BLaER1 treated with 17β-estradiol and CSF1 and Interleukin-3, amounts not matched to agents 10 nM and 100 nM (cell line): ENCODE measurements around the gene TP53BP1.
A peak's percentile ranks its signal among the peaks of the same experiment; 100 is the strongest.

ENCODE experiments used
- H3K27ac ChIP-seq, 11 experiments: shearing (Covaris generic); formaldehyde crosslinking; 2 replicates each; pipeline ENCODE4 v1.8.1; 2022
- H3K27me3 ChIP-seq, 11 experiments: shearing (Covaris generic); formaldehyde crosslinking; 2 replicates each; pipeline ENCODE4 v1.8.1; 2022
- H3K36me3 ChIP-seq, 11 experiments: shearing (Covaris generic); formaldehyde crosslinking; 2 replicates each; pipeline ENCODE4 v1.8.1; 2022
- H3K4me1 ChIP-seq, 10 experiments: shearing (Covaris generic); formaldehyde crosslinking; 2 replicates each; pipeline ENCODE4 v1.8.1; 2022
- H3K4me2 ChIP-seq, 11 experiments: shearing (Covaris generic); formaldehyde crosslinking; 2 replicates each; pipeline ENCODE4 v1.8.1; 2022
- H3K4me3 ChIP-seq, 10 experiments: shearing (Covaris generic); formaldehyde crosslinking; 2 replicates each; pipeline ENCODE4 v1.8.1; 2022
- H3K9ac ChIP-seq, 11 experiments: shearing (Covaris generic); formaldehyde crosslinking; 2 replicates each; pipeline ENCODE4 v1.8.1; 2022
- H3K9me3 ChIP-seq, 11 experiments: shearing (Covaris generic); formaldehyde crosslinking; replicated peaks in 1 of 11; 2 replicates each; pipeline ENCODE4 v1.8.1; 2022
- H4K20me1 ChIP-seq, 11 experiments: shearing (Covaris generic); formaldehyde crosslinking; 2 replicates each; pipeline ENCODE4 v1.8.1; 2022
- Cebpa-rat ChIP-seq, 11 experiments: shearing (Covaris generic); IDR thresholded peaks; 2 replicates each; pipeline ENCODE4 v1.8.1; 2022

The TP53BP1 gene

GRCh38 chr15:43440721-43441281 is 52.2 kb downstream of the TP53BP1 start:
- Histone ChIP-seq H3K4me1 (peaks cover 0 to 30% (median 23%) of the 10 kb centered on the region in 10 experiments; a peak in 17 of 20 replicates), H3K36me3 (peaks cover 37 to 85% (median 62%) of the 10 kb centered on the region in 11 experiments), H4K20me1 (no peaks in the 10 kb centered on the region), H3K4me3 (0 out of 20 replicates have a peak overlapping the region, but pooled peaks of 2 of the 10 experiments have one; percentile 10 to 24), H3K9ac (peak overlapping the region; percentile 26 to 74 (median 67); a peak in 20 of 22 replicates), H3K27me3 (no peaks in the 10 kb centered on the region), H3K27ac (peak overlapping the region in 10 of 11 experiments; percentile 48 to 88 (median 80); a peak in 20 of 22 replicates), H3K9me3 (no peaks in the 10 kb centered on the region), H3K4me2 (peak overlapping the region in 10 of 11 experiments; percentile 13 to 74 (median 58); a peak in 19 of 22 replicates)
- peak in 9 of 11 experiments; percentile 54 to 92 (median 82); a peak in 16 of 22 replicates for TF ChIP-seq Cebpa-rat (IDR thresholded peaks at IDR 0.05)

- no peak overlapping the region for H3K4me2 ChIP-seq
- no peaks in the 10 kb centered on the region for H3K27me3 ChIP-seq
- no peak overlapping the region for H3K4me3 ChIP-seq
- H3K36me3 ChIP-seq = peaks cover 43 to 84% (median 61%) of the 10 kb centered on the region in 11 experiments
- no peaks in the 10 kb centered on the region for H3K9me3 ChIP-seq
- H3K27ac ChIP-seq = peak overlapping the region in 7 of 11 experiments; percentile 74 to 88 (median 80); a peak in 9 of 22 replicates
- no peak overlapping the region for H3K9ac ChIP-seq
- peaks cover 5 to 32% (median 22%) of the 10 kb centered on the region in 10 experiments; a peak in 18 of 20 replicates for H3K4me1 ChIP-seq
- no peak for TF ChIP-seq Cebpa-rat (IDR thresholded peaks at IDR 0.05)
- H4K20me1 ChIP-seq = no peaks in the 10 kb centered on the region
Measured at GRCh38 chr15:43439268-43439667, 53.7 kb downstream of the TP53BP1 start.

- Histone ChIP-seq H4K20me1 (no peaks in the 10 kb centered on the region), H3K36me3 (peaks cover 58 to 93% (median 77%) of the 10 kb centered on the region in 11 experiments), H3K9ac (no peak overlapping the region), H3K4me2 (no peak overlapping the region), H3K4me1 (peaks cover 5 to 24% (median 15%) of the 10 kb centered on the region in 10 experiments; a peak in 18 of 20 replicates), H3K9me3 (no peaks in the 10 kb centered on the region), H3K27me3 (no peaks in the 10 kb centered on the region), H3K4me3 (no peak overlapping the region), H3K27ac (no peak overlapping the region)
- TF ChIP-seq Cebpa-rat (IDR thresholded peaks at IDR 0.05) = no peak
Measured at GRCh38 chr15:43436395-43436794, 56.6 kb downstream of the TP53BP1 start.

GRCh38 chr15:43434446-43434845 is 58.5 kb downstream of the TP53BP1 start:
- TF ChIP-seq Cebpa-rat (IDR thresholded peaks at IDR 0.05) = no peak
- Histone ChIP-seq H3K4me2 (0 out of 22 replicates have a peak overlapping the region, but pooled peaks of 2 of the 11 experiments have one; percentile 5 to 13), H3K27me3 (no peaks in the 10 kb centered on the region), H3K36me3 (peaks cover 69 to 100% (median 87%) of the 10 kb centered on the region in 11 experiments), H3K4me3 (no peak overlapping the region), H3K9me3 (no peaks in the 10 kb centered on the region), H3K4me1 (peaks cover 0 to 7% (median 3%) of the 10 kb centered on the region in 10 experiments; a peak in 4 of 20 replicates), H4K20me1 (no peaks in the 10 kb centered on the region), H3K27ac (0 out of 22 replicates have a peak overlapping the region, but pooled peaks of 1 of the 11 experiments have one; percentile 19), H3K9ac (no peak overlapping the region)

GRCh38 chr15:43433661-43434303 is 59.2 kb downstream of the TP53BP1 start:
- no peak overlapping the region for H3K4me2 ChIP-seq
- H3K9ac ChIP-seq = no peak overlapping the region
- peaks cover 0 to 7% (median 3%) of the 10 kb centered on the region in 10 experiments; a peak in 4 of 20 replicates for H3K4me1 ChIP-seq
- no peak overlapping the region for H3K4me3 ChIP-seq
- peaks cover 66 to 100% (median 85%) of the 10 kb centered on the region in 11 experiments for H3K36me3 ChIP-seq
- no peak overlapping the region for H3K27ac ChIP-seq
- H4K20me1 ChIP-seq = no peaks in the 10 kb centered on the region
- TF ChIP-seq Cebpa-rat (IDR thresholded peaks at IDR 0.05) = no peak
- H3K27me3 ChIP-seq = no peaks in the 10 kb centered on the region
- H3K9me3 ChIP-seq = no peaks in the 10 kb centered on the region

- H3K36me3 ChIP-seq = peaks cover 64 to 98% (median 81%) of the 10 kb centered on the region in 11 experiments
- H3K9me3 ChIP-seq = no peaks in the 10 kb centered on the region
- H3K4me1 ChIP-seq = peaks cover 0 to 7% (median 3%) of the 10 kb centered on the region in 10 experiments; a peak in 4 of 20 replicates
- no peaks in the 10 kb centered on the region for H4K20me1 ChIP-seq
- H3K27me3 ChIP-seq = no peaks in the 10 kb centered on the region
- H3K9ac ChIP-seq = no peak overlapping the region
- TF ChIP-seq Cebpa-rat (IDR thresholded peaks at IDR 0.05) = no peak
- no peak overlapping the region for H3K4me3 ChIP-seq
- H3K4me2 ChIP-seq = no peak overlapping the region
- no peak overlapping the region for H3K27ac ChIP-seq
Measured at GRCh38 chr15:43433165-43433564, 59.8 kb downstream of the TP53BP1 start.

- TF ChIP-seq Cebpa-rat (IDR thresholded peaks at IDR 0.05) = no peak
- no peak overlapping the region for H3K27ac ChIP-seq
- no peak overlapping the region for H3K9ac ChIP-seq
- no peak overlapping the region for H3K4me2 ChIP-seq
- H3K36me3 ChIP-seq = peaks cover 72 to 98% (median 85%) of the 10 kb centered on the region in 11 experiments
- no peaks in the 10 kb centered on the region for H3K27me3 ChIP-seq
- H4K20me1 ChIP-seq = no peaks in the 10 kb centered on the region
- no peaks in the 10 kb centered on the region for H3K9me3 ChIP-seq
- no peak overlapping the region for H3K4me3 ChIP-seq
- H3K4me1 ChIP-seq = peaks cover 0 to 5% (median 1%) of the 10 kb centered on the region in 10 experiments; a peak in 4 of 20 replicates
Measured at GRCh38 chr15:43429687-43430086, 63.3 kb downstream of the TP53BP1 start.

- Histone ChIP-seq H3K36me3 (peaks cover 90 to 98% (median 95%) of the 10 kb centered on the region in 11 experiments), H3K4me1 (peaks cover 0 to 18% (median 12%) of the 10 kb centered on the region in 10 experiments; a peak in 12 of 20 replicates), H3K4me3 (no peak overlapping the region), H3K27ac (no peak overlapping the region), H3K9ac (no peak overlapping the region), H3K4me2 (no peak overlapping the region), H3K27me3 (no peaks in the 10 kb centered on the region), H4K20me1 (no peaks in the 10 kb centered on the region), H3K9me3 (no peaks in the 10 kb centered on the region)
- TF ChIP-seq Cebpa-rat (IDR thresholded peaks at IDR 0.05) = no peak
Measured at GRCh38 chr15:43423793-43424192, 69.2 kb downstream of the TP53BP1 start.

- H3K9ac ChIP-seq = no peak overlapping the region; a peak in 1 of 22 replicates
- peaks cover 0 to 18% (median 12%) of the 10 kb centered on the region in 10 experiments; a peak in 12 of 20 replicates for H3K4me1 ChIP-seq
- no peak overlapping the region for H3K4me3 ChIP-seq
- H3K9me3 ChIP-seq = no peaks in the 10 kb centered on the region
- H3K27me3 ChIP-seq = no peaks in the 10 kb centered on the region
- H3K36me3 ChIP-seq = peaks cover 85 to 100% (median 99%) of the 10 kb centered on the region in 11 experiments
- no peak overlapping the region for H3K27ac ChIP-seq
- no peak for TF ChIP-seq Cebpa-rat (IDR thresholded peaks at IDR 0.05)
- H3K4me2 ChIP-seq = peak overlapping the region in 5 of 11 experiments; percentile 7 to 52 (median 36); a peak in 6 of 22 replicates
- no peaks in the 10 kb centered on the region for H4K20me1 ChIP-seq
Measured at GRCh38 chr15:43420876-43421275, 72.1 kb downstream of the TP53BP1 start.
